H1 (cell line): ENCODE measurements around the gene FOXP2. TPM values are rescaled to one million over a fixed set of nuclear protein-coding genes. Genes with fewer than 3 reads are reported as not detected.

Source experiments
- CTCF ChIA-PET: fragments of 300-600 bp; sonication (Branson Sonifier 250); formaldehyde crosslinking; loops from one replicate; lab custom pipeline; 2021; ENCODE audit not compliant: partially characterized antibody; lab: Charles Lee
- POLR2A ChIA-PET: fragments of 300-600 bp; sonication (Branson Sonifier 250); formaldehyde crosslinking; loops from one replicate; lab custom pipeline; 2021; ENCODE audit warnings: inconsistent platforms; ENCODE audit not compliant: partially characterized antibody; lab: Charles Lee
- DNase-seq, 2 experiments: peaks; one replicate each; pipeline versions ENCODE4 v3.0.0 to v3.0.0-alpha.2; 2010 to 2022; ENCODE audit warnings: low spot score in 2 of 2, low read depth in 1 of 2, mixed read lengths in 1 of 2
- FAIRE-seq: peaks from 2 replicates; lab custom pipeline; 2011; peaks lifted over from hg19 to GRCh38; lab: Jason Lieb, UNC
- H2AFZ ChIP-seq: 2 replicates; pipeline ENCODE4 v1.8.1; 2012; ENCODE audit warnings: low read length, inconsistent platforms
- H2AK5ac ChIP-seq: 2 replicates; pipeline ENCODE4 v1.6.1; 2013; ENCODE audit warnings: low read depth, low read length
- H2BK120ac ChIP-seq: replicated peaks from 2 replicates; pipeline ENCODE3; 2013; ENCODE audit warnings: low read depth, low read length, inconsistent platforms
- H2BK12ac ChIP-seq: 2 replicates; pipeline ENCODE4 v1.6.1; 2013; ENCODE audit warnings: low read depth, low read length
- H2BK15ac ChIP-seq: 2 replicates; pipeline ENCODE4 v1.6.1; 2013; ENCODE audit warnings: low read length
- H2BK20ac ChIP-seq: 2 replicates; pipeline ENCODE4 v1.6.1; 2013; ENCODE audit warnings: low read length
- H2BK5ac ChIP-seq: 2 replicates; pipeline ENCODE4 v1.6.1; 2013; ENCODE audit warnings: low read depth, low read length
- H3K14ac ChIP-seq: 2 replicates; pipeline ENCODE4 v1.6.1; 2013; ENCODE audit warnings: inconsistent platforms; ENCODE audit not compliant: insufficient read length
- H3K18ac ChIP-seq: 2 replicates; pipeline ENCODE4 v1.6.1; 2013; ENCODE audit warnings: low read length; ENCODE audit errors: extremely low read depth
- H3K23ac ChIP-seq: 2 replicates; pipeline ENCODE4 v1.6.1; 2013; ENCODE audit warnings: inconsistent platforms; ENCODE audit not compliant: insufficient read length
- H3K23me2 ChIP-seq: 2 replicates; pipeline ENCODE4 v1.6.1; 2013; ENCODE audit warnings: low read depth, low read length
- H3K27ac ChIP-seq: 2 replicates; pipeline ENCODE4 v1.6.1; 2011; ENCODE audit warnings: low read depth, low read length, inconsistent platforms
- H3K27me3 ChIP-seq, 4 experiments: replicated peaks in 1 of 4; 1 replicate in 1 of 4; 2 replicates in 3 of 4; pipeline versions ENCODE4 v1.6.1 to v1.8.1; 2011 to 2013; ENCODE audit warnings: low read length in 3 of 4, mild to moderate bottlenecking in 3 of 4, inconsistent platforms in 2 of 4, mixed read lengths in 2 of 4, moderate library complexity in 1 of 4; ENCODE audit not compliant: control insufficient read depth in 3 of 4, insufficient read depth in 3 of 4; ENCODE audit errors: extremely low read depth in 1 of 4
- H3K36me3 ChIP-seq, 4 experiments: 2 replicates each; pipeline versions ENCODE4 v1.6.1 to v1.8.1; 2011 to 2013; ENCODE audit warnings: mild to moderate bottlenecking in 4 of 4, low read length in 3 of 4, moderate library complexity in 2 of 4, control low read depth in 1 of 4, inconsistent platforms in 1 of 4; ENCODE audit not compliant: insufficient read depth in 4 of 4, control insufficient read depth in 2 of 4
- H3K4ac ChIP-seq: replicated peaks from 2 replicates; pipeline ENCODE3; 2013; ENCODE audit warnings: low read length, low read depth, mixed read lengths, inconsistent platforms; ENCODE audit not compliant: insufficient read length
- H3K4me1 ChIP-seq, 4 experiments: replicated peaks in 1 of 4; 1 replicate in 1 of 4; 2 replicates in 3 of 4; pipeline versions ENCODE4 v1.6.1 to v1.8.1; 2011 to 2013; ENCODE audit warnings: low read length in 3 of 4, inconsistent platforms in 2 of 4, mixed read lengths in 1 of 4; ENCODE audit not compliant: insufficient read depth in 4 of 4, control insufficient read depth in 3 of 4
- H3K4me2 ChIP-seq, 2 experiments: 2 replicates each; pipeline versions ENCODE4 v1.6.1 to v1.8.1; 2011 to 2013; ENCODE audit warnings: low read depth in 2 of 2, low read length in 2 of 2, control low read depth in 1 of 2, inconsistent platforms in 1 of 2, mild to moderate bottlenecking in 1 of 2; ENCODE audit not compliant: insufficient read depth in 1 of 2
- H3K4me3 ChIP-seq, 4 experiments: fragments of 200-600, 300-600 bp in 1 of 4; sonication (generic), shearing (Covaris generic), sonication (Bioruptor Twin) in 1 of 4; 2 replicates each; pipeline versions ENCODE4 v1.5.1 to v1.8.1; 2011 to 2016; ENCODE audit warnings: low read length in 4 of 4, low read depth in 3 of 4, control low read depth in 2 of 4, inconsistent platforms in 2 of 4, mild to moderate bottlenecking in 2 of 4, mixed read lengths in 1 of 4, moderate library complexity in 1 of 4; ENCODE audit not compliant: insufficient read depth in 2 of 4; ENCODE audit errors: extremely low read depth in 1 of 4
- H3K56ac ChIP-seq: replicated peaks from 2 replicates; pipeline ENCODE3; 2013; ENCODE audit warnings: low read depth, mild to moderate bottlenecking, mixed read lengths, low read length, inconsistent platforms; ENCODE audit not compliant: insufficient read length
- H3K79me1 ChIP-seq: 2 replicates; pipeline ENCODE4 v1.6.1; 2013; ENCODE audit warnings: low read depth, low read length, control low read depth
- H3K79me2 ChIP-seq, 2 experiments: 2 replicates each; pipeline versions ENCODE4 v1.6.1 to v1.8.1; 2012 to 2013; ENCODE audit warnings: low read length in 2 of 2, mild to moderate bottlenecking in 2 of 2, inconsistent platforms in 1 of 2; ENCODE audit not compliant: insufficient read depth in 2 of 2, control insufficient read depth in 1 of 2
- H3K9ac ChIP-seq, 4 experiments: replicated peaks in 1 of 4; 1 replicate in 1 of 4; 2 replicates in 3 of 4; pipeline versions ENCODE4 v1.6.1 to v1.8.1; 2011 to 2013; ENCODE audit warnings: low read depth in 3 of 4, low read length in 3 of 4, control low read depth in 2 of 4, mild to moderate bottlenecking in 2 of 4, moderate library complexity in 2 of 4, inconsistent platforms in 1 of 4; ENCODE audit errors: extremely low read depth in 1 of 4
- H3K9me3 ChIP-seq, 2 experiments: 2 replicates each; pipeline versions ENCODE4 v1.6.1 to v1.8.1; 2012 to 2013; ENCODE audit warnings: mild to moderate bottlenecking in 2 of 2, moderate library complexity in 2 of 2, control low read depth in 1 of 2, inconsistent platforms in 1 of 2, low read depth in 1 of 2, low read length in 1 of 2, mixed read lengths in 1 of 2; ENCODE audit not compliant: insufficient read depth in 2 of 2
- H4K20me1 ChIP-seq, 2 experiments: replicated peaks in 1 of 2; 2 replicates each; pipeline versions ENCODE3 to v1.8.1; 2011 to 2013; ENCODE audit warnings: inconsistent platforms in 2 of 2, low read length in 2 of 2, mild to moderate bottlenecking in 1 of 2; ENCODE audit not compliant: insufficient read depth in 2 of 2, control insufficient read depth in 1 of 2
- H4K5ac ChIP-seq: 2 replicates; pipeline ENCODE4 v1.6.1; 2013; ENCODE audit warnings: low read length, low read depth, mixed read lengths, inconsistent platforms; ENCODE audit not compliant: insufficient read length
- H4K8ac ChIP-seq: 2 replicates; pipeline ENCODE4 v1.8.0; 2013; ENCODE audit warnings: mild to moderate bottlenecking, moderate library complexity, low read length, inconsistent platforms; ENCODE audit not compliant: insufficient read depth; ENCODE audit errors: extremely low read depth
- H4K91ac ChIP-seq: replicated peaks from 2 replicates; pipeline ENCODE3; 2013; ENCODE audit warnings: low read length, mixed read lengths, inconsistent platforms; ENCODE audit not compliant: insufficient read length
- ATF3 ChIP-seq: IDR thresholded peaks from 2 replicates; pipeline ENCODE4 v1.6.1; 2011; ENCODE audit warnings: low read depth, mild to moderate bottlenecking, low read length; ENCODE audit not compliant: insufficient read depth
- BACH1 ChIP-seq: IDR thresholded peaks from 2 replicates; pipeline ENCODE4 v1.6.1; 2012; ENCODE audit warnings: low read length, improper control_type of control experiment
- CEBPB ChIP-seq: IDR thresholded peaks from 2 replicates; pipeline ENCODE4 v1.6.1; 2012; ENCODE audit warnings: low read depth, low read length
- EP300 ChIP-seq, 2 experiments: IDR thresholded peaks; 1 replicate in 1 of 2; 2 replicates in 1 of 2; pipeline ENCODE4 v1.6.1; 2011 to 2012; ENCODE audit warnings: low read depth in 2 of 2, low read length in 2 of 2, mild to moderate bottlenecking in 2 of 2, borderline replicate concordance in 1 of 2, inconsistent platforms in 1 of 2, moderate library complexity in 1 of 2
- EZH2 ChIP-seq: fragments of 200-600 bp; sonication (generic); IDR thresholded peaks from 2 replicates; pipeline ENCODE4 v1.7.1; 2012; ENCODE audit warnings: low read depth, mild to moderate bottlenecking, moderate library complexity, low read length, inconsistent platforms; ENCODE audit not compliant: severe bottlenecking
- GABPA ChIP-seq: IDR thresholded peaks from 2 replicates; pipeline ENCODE4 v1.6.1; 2011; ENCODE audit warnings: mild to moderate bottlenecking, low read length, moderate library complexity, borderline replicate concordance; ENCODE audit not compliant: insufficient read depth
- KDM5A ChIP-seq: fragments of 200-600 bp; IDR thresholded peaks from 2 replicates; pipeline ENCODE4 v1.7.1; 2012; ENCODE audit warnings: mild to moderate bottlenecking, low read length, inconsistent platforms, mixed read lengths
- MAX ChIP-seq: IDR thresholded peaks from 2 replicates; pipeline ENCODE4 v1.6.1; 2012; ENCODE audit warnings: inconsistent platforms
- NANOG ChIP-seq: IDR thresholded peaks from 2 replicates; pipeline ENCODE4 v1.6.1; 2011; ENCODE audit warnings: low read length, low read depth, mild to moderate bottlenecking, inconsistent platforms; ENCODE audit not compliant: insufficient read depth, poor library complexity, severe bottlenecking
- NRF1 ChIP-seq: IDR thresholded peaks from 2 replicates; pipeline ENCODE4 v1.6.1; 2011; ENCODE audit warnings: mild to moderate bottlenecking, low read depth, low read length, improper control_type of control experiment
- SIN3A ChIP-seq, 2 experiments: IDR thresholded peaks in 1 of 2; conservative IDR thresholded peaks in 1 of 2; 2 replicates each; pipeline ENCODE4 v1.6.1; 2011 to 2012; ENCODE audit warnings: low read length in 2 of 2, improper control_type of control experiment in 1 of 2, low read depth in 1 of 2, mild to moderate bottlenecking in 1 of 2
- SP1 ChIP-seq: IDR thresholded peaks from 2 replicates; pipeline ENCODE4 v1.6.1; 2011; ENCODE audit warnings: low read depth, low read length
- SP2 ChIP-seq: IDR thresholded peaks from 2 replicates; pipeline ENCODE4 v1.6.1; 2012; ENCODE audit warnings: mild to moderate bottlenecking, low read length, inconsistent platforms
- SP4 ChIP-seq: IDR thresholded peaks from 2 replicates; pipeline ENCODE4 v1.6.1; 2012; ENCODE audit warnings: low read length, inconsistent platforms
- ZNF274 ChIP-seq: IDR thresholded peaks from 2 replicates; pipeline ENCODE4 v1.7.0; 2012; ENCODE audit warnings: low read length, borderline replicate concordance; ENCODE audit errors: extremely low read depth
- polyA plus RNA-seq, 7 experiments: library from polyadenylated mRNA; depleted of rRNA in 3 of 7; stranded (reverse) in 5 of 7; unstranded in 2 of 7; fragments of >200 nt in 5 of 7; fragments of 200-250 nt in 2 of 7; gene quantifications; 1 replicate in 5 of 7; 2 replicates in 1 of 7; 4 replicates in 1 of 7; pipeline versions ENCODE4 v1.2.1 to v1.2.3, GENCODE V29; 2011 to 2013; ENCODE audit warnings: missing spikeins in 2 of 7, mixed read lengths in 2 of 7
- total RNA-seq: library from RNA; stranded (reverse); fragmentation: NEBNext Ultra II Directional; extraction: Animal tissue kit (Norgen Biotek cat#: 25700); gene quantifications from 2 replicates; pipeline ENCODE4 v1.2.1, GENCODE V29; 2021

The FOXP2 gene
- total and polyA plus RNA-seq, 2 of the 8 experiments (the other 6 are each of a cell fraction or from before 2014, with no cell fraction given) = 0.09 to 0.43 TPM

GRCh38 chr7:114466917-114467316 is 52.3 kb downstream of the FOXP2 start:
- H2BK5ac ChIP-seq = no peak overlapping the region
- H3K4me2 ChIP-seq = no peak overlapping the region
- no peaks in the 10 kb centered on the region for H3K79me2 ChIP-seq
- FAIRE-seq (no peak), DNase-seq (no peak)
- H4K20me1 ChIP-seq = no peaks in the 10 kb centered on the region
- H2BK20ac ChIP-seq = no peak overlapping the region
- no peak overlapping the region for H2BK15ac ChIP-seq
- H4K5ac ChIP-seq = no peak overlapping the region
- H3K23ac ChIP-seq = no peak overlapping the region
- no peaks in the 10 kb centered on the region for H3K27me3 ChIP-seq
- H3K23me2 ChIP-seq = no peaks in the 10 kb centered on the region
- no peak overlapping the region for H2AFZ ChIP-seq
- POLR2A ChIA-PET = no interaction called here
- no peak overlapping the region for H3K9ac ChIP-seq
- H2BK120ac ChIP-seq = no peak overlapping the region
- no peak overlapping the region for H4K91ac ChIP-seq
- no peak overlapping the region for H3K56ac ChIP-seq
- H3K79me1 ChIP-seq = no peaks in the 10 kb centered on the region
- no peak overlapping the region for H2AK5ac ChIP-seq
- no peak overlapping the region for H2BK12ac ChIP-seq
- no peak overlapping the region for H3K4me3 ChIP-seq
- H3K4ac ChIP-seq = no peak overlapping the region
- no peaks in the 10 kb centered on the region for H3K36me3 ChIP-seq
- no peak overlapping the region for H4K8ac ChIP-seq
- no peak overlapping the region for H3K14ac ChIP-seq
- no peaks in the 10 kb centered on the region for H3K9me3 ChIP-seq
- H3K27ac ChIP-seq = no peak overlapping the region
- CTCF ChIA-PET = interaction anchor here (0.8 to 1.1 kb wide), 2 partner anchors 15 to 385 kb away, joined by 3 to 4 read pairs; no protein-coding TSS in a partner anchor
- no peak overlapping the region for H3K18ac ChIP-seq
- no peaks in the 10 kb centered on the region for H3K4me1 ChIP-seq
- TF ChIP-seq GABPA (no peak), SP1 (no peak), SP2 (no peak), EP300 (IDR thresholded peaks at IDR 0.05; ENCODE audit: borderline replicate concordance in 1 of 2, low read depth in 2 of 2, low read length in 2 of 2) (no peak), MAX (no peak), EZH2 (no peak), SIN3A (conservative IDR thresholded peaks at IDR 0.05 in 1 of 2, IDR thresholded peaks at IDR 0.05 in 1 of 2; ENCODE audit: low read depth in 1 of 2, low read length in 2 of 2) (no peak), ATF3 (no peak), CEBPB (no peak), NRF1 (no peak), KDM5A (no peak), ZNF274 (no peak), SP4 (no peak), BACH1 (no peak), NANOG (no peak)
